GM19463 (cell line): ENCODE data around the gene CFAP70.
"Not testable (repeated sequence)": the region's sequence is repeated elsewhere in the genome, so short reads cannot be mapped to it uniquely, and the experiment has no call there.

Source experiments
- ATAC-seq: cut with Tn5 transposase; IDR thresholded peaks from one replicate; pipeline ENCODE4 v1.9.1; 2021; ENCODE audit warnings: mild to moderate bottlenecking, moderate library complexity; ENCODE audit not compliant: unreplicated experiment

CFAP70 gene

DNA sequence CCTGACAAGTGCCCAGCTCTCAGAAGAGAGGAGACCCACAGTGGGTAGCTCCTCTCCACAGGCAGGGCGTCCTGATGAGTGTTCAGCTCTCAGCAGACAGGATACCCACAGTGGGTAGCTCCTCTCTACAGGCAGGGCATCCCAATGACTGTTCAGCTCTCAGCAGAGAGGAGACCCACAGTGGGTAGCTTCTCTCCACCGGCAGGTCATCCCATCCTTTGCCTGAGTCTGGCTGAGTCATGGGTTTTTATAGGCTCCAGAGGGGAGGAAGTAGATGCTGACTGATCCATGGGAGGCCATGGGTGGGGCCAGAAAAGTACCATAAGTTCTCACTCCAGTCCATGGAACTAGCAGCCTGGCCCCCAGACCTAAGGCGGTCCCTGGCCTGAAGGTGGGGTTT is 18.5 kb downstream of the CFAP70 start:
- ATAC-seq: no peak

DNA sequence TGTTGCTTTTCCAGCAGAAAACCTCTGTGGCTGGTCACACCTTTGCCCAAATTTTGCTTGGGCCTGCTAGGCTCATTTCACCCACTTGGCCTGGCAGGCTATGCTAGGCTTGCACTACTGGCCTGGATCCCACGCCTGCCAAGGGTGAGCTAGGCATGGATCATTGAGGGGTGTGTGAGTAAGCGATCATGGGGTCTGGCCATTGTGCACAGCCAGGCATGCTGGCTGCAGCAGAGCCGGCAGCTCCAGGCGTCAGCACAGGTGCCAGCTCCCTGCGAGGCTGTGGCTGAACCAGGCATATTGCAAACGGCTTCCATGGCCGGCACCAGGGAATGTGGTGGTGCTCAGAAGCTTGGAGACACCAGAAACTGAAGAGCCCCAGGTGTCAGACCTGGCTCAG is 19.2 kb downstream of the CFAP70 start:
- ATAC-seq: no peak

DNA sequence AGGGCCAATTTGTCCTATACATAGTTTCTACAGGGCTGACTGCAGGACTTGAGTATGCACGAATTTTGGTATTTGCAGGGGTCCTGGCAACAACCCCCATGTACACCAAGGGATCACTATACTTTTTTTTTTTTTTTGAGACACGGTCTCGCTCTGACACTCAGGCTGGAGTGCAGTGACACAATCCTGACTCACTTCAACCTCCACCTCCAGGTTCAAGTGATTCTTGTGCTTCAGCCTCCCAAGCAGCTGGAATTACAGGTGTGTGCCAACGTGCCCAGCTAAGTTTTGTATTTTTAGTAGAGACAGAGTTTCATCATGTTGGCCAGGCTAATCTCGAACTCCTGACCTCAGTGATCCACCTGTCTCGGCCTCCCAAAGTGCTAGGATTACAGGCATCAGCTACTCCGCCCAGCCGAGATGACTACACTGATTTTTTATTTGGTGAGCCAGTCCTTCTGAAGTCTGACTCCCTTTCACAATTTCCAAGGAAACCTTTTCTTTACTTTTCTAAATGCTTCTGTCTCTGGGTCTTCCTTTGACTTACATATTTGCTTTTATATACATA is 19.8 kb downstream of the CFAP70 start:
- ATAC-seq: no peak

DNA sequence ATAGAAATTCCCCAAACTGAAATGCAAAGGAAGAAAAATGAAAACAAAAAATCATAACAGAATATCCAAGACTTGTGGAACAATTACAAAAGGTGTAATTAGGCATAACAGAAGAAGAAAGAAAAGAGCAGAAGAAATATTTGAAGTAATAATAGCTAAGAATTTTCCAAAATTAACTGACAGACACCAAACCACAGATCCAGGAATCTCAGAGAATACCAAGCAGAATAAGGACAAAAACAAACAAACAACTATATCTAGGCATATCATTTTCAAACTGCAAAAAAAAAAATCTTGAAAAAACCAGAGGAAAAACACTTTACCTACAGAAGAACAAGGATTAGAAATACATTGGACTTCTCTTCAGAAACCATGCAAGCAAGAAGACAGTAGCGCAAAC is 25.5 kb downstream of the CFAP70 start:
- ATAC-seq: no peak

DNA sequence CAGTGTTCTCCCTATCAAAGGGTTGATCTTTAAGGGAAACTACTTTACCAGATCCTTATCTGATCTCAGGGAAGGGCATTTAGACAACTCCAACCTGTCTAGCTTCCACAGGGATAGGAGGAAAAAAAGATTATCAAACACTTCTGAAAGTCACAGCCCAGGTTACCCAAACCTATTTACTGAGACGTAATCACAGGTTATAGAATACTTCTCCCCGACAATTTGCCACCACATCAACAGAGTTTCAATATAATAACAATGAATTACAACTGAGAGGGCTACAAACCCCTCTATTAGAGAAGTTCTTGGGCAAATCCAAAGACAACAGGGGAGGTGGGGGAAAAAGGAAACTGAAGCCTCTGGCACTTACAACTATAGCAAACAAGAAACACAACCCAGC is 26.3 kb downstream of the CFAP70 start:
- no peak for ATAC-seq

DNA sequence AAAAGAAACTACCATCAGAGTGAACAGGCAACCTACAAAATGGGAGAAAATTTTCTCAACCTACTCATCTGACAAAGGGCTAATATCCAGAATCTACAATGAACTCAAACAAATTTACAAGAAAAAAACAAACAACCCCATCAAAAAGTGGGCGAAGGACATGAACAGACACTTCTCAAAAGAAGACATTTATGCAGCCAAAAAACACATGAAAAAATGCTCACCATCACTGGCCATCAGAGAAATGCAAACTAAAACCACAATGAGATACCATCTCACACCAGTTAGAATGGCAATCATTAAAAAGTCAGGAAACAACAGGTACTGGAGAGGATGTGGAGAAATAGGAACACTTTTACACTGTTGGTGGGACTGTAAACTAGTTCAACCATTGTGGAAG is 30.1 kb downstream of the CFAP70 start:
- not testable (repeated sequence) for ATAC-seq

DNA sequence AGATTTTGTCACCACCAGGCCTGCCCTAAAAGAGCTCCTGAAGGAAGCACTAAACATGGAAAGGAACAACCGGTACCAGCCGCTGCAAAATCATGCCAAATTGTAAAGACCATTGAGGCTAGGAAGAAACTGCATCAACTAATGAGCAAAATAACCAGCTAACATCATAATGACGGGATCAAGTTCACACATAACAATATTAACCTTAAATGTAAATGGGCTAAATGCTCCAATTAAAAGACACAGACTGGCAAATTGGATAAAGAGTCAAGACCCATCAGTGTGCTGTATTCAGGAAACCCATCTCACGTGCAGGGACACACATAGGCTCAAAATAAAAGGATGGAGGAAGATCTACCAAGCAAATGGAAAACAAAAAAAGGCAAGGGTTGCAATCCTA is 33.4 kb downstream of the CFAP70 start:
- not testable (repeated sequence) for ATAC-seq

DNA sequence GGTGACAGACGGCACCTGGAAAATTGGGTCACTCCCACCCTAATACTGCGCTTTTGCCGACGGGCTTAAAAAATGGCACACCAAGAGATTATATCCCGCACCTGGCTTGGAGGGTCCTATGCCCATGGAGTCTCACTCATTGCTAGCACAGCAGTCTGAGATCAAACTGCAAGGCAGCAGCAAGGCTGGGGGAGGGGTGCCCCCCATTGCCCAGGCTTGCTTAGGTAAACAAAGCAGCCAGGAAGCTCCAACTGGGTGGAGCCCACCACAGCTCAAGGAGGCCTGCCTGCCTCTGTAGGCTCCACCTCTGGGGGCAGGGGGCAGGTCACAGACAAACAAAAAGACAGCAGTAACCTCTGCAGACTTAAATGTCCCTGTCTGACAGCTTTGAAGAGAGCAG is 35.1 kb downstream of the CFAP70 start:
- not testable (repeated sequence) for ATAC-seq

DNA sequence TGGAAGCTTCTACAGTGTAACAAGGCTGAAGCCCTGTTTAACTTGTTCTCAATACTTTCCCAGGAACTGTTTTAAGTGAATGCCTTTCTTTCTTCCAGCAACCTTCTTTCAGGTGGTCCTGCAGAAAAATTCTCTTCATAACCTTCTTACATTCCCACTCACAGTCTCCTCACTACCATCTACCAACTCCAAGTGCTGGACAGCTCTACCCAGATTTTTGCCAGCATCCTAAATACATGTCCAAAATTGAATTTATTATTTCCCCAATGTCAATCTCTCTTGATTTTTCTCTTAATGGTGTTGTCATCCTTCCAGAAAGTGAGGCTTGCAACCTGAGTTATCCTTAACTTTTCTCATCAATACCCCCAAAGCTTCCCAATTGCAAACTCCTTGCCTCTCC is 48.2 kb downstream of the CFAP70 start:
- no peak for ATAC-seq

DNA sequence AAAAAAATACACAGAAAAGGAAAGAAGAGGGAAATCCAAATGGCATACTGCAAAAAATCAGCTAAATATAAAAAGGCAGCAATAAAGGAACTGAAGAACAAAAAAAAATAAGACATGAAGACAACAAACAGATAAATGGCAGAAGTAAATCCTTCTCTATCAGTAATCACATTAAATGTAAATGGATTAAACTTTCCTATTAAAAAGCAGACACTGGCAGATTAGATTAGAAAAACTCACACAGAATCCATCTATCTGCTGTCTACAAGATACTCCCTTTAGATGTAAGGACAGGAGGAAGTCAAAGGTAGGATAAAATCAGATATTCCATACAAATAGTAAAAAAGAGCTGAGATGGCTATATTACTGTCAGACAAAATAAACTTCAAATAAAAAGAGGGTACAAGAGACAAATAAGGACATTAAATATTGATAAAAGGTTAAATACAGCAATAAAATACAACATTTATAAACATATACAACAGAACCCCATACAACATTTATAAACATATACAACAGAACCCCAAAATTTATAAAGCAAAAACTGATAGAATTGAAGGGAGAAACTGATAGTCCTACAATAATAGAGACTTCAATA is 51.4 kb downstream of the CFAP70 start:
- ATAC-seq: no peak

DNA sequence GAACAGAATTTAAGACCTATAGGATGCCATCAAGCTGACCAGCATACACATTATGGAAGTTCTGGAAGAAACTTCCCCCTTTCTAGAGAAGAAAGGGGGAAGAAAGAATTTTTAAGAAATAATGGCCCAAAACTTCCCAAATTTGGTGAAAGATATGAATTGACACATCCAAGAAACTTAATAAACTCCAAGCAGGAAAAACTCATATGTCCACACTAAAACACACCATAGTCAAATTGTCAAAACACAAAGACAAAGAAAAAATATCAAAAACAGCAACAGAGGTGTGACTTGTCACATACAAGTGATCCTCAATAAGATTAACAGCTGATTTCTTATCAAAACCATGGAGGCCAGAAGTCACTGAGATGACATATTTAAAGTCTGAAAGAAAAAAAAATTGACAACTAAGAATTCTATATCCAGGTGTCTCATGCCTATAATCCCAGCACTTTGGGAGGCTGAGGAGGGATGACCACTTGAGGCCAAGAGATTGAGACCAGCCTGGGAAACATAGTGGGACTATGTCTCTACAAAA is 52.4 kb downstream of the CFAP70 start:
- ATAC-seq: no peak

DNA sequence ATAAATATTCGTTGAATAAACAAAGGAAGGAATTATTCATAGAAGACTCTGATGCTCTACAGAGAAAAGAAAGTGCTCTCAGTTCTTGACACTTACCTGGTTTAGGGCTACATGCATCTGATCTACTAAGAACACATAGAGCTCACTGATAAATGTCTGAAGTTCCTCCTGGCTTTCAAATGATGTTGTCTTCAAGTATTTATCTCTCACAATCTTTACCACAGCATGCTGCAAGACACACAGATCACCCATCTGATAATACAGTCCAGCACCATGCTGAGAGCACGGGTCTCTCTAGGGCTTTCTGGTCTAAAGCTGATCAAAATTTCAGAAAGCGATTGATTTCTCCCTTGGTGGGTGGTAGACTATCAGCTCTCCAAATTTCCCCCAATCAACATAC is 61.7 kb downstream of the CFAP70 start:
- ATAC-seq: no peak

DNA sequence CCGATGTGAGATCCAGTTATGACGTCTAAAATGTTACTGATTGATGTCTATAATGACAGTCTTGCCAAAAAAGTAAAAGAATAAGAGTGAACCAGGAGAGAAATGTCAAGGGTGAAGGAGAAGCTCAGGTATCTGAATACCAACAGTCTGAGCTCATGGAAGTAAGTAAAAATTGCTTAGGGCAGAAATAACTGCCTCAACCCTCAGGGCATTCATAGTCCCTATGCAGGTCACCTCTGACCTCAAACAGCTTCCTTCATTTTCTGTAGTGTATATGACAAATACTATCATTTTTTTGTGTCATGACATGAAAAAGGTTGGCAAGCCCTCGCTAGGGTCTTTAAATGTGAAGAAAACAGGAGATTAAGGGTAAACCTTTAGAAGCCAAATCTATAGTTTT is 65.2 kb downstream of the CFAP70 start:
- ATAC-seq: no peak

DNA sequence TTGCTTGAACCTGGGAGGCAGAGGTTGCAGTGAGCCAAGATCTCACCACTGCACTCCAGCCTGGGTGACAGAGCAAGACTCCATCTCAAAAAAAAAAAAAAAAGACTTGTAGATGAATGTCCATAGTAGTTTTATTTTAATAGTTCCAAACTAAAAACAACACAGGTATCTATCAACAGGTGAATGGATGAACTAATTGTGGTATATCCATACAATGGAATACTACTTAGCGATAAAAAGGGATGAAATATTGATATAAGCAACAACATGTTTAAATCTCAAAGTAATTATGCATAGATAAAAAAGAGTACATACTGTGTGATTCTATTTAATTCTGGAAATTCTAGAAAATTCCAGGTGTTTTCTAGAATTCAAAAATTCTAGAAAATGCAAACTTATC is 68.7 kb downstream of the CFAP70 start:
- ATAC-seq: no peak

DNA sequence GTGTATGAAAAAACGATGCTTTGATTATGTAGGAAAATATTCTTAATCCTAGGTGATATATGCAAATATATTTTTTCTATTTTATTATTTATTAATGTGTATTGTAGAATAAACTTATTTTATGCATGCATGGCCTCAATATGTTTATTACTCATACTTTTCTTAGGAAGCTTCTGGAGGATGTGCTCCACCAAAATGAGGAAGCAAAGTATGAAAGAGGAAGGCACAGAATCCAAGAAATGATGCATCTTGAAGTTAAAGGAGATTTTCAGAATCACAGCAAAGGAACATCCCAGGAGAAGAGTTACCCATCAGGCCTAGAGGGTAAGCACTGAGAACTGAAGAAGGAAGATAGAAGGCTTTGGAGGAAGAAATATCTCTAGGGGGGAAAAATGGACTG is 71.2 kb downstream of the CFAP70 start:
- ATAC-seq: no peak

DNA sequence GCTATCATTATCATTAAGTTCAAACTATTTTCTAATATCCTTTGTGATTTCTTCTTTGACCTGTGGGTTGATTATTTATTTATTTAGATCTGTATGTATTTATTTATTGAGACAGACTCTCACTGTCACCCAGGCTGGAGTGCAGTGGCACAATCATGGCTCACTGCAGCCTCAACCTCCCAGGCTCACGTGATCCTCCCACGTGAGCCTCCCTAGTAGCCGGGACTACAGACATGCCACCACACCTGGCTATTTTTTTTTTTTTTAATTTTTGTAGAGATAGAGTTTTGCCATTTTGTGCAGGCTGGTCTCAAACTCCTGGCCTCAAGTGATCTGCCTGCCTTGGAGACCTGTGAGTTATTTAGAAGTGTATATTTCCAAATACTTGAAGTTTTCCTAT is 77.6 kb downstream of the CFAP70 start:
- no peak for ATAC-seq

DNA sequence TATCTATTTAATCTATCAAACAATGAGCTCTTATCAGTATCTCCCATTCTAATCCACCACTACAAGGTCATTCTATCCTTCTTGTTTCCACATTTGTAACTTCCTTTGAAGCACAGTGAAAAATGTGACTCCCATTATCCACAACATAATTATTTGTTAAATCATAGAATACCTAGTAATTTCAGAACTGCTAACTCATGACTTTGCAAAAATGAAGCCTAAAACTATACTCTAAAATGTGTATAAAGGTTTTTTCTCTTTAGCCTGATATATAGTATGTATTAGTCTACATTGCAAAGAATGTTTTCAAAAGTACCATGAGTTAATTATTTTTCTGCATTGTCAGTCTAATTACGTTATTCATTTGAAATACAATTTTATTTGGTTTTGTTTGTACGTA is 94.2 kb downstream of the CFAP70 start:
- no peak for ATAC-seq

DNA sequence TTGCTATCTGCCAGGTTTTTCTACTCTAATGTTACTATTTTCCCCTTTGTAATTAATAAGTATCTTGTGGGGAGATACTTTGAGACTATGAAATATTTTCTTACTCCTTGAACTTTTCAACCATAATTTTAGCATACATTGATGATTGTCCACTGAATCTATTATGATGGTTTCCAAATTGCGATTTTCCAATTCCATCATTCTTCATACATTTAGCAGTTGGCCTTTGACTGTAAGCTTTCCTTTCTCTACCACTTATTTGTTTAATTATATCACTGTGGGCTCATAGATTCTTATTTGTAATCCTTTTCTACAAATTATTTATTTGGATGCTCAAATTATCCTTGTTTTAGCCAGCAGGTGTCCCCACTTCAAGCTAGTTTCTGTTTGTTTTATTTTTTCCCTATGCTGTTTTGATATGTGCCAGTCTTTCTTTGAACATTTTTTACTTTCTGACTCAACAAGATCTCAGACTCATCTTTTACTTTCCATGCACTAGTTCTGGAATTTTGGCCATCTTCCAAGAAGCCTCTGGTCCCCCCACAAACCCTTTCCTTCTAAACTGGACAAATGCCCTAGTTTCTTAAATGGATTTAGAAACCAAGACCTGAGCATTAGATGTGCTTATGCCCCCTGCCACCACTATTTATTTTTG is 94.8 kb downstream of the CFAP70 start:
- no peak for ATAC-seq

DNA sequence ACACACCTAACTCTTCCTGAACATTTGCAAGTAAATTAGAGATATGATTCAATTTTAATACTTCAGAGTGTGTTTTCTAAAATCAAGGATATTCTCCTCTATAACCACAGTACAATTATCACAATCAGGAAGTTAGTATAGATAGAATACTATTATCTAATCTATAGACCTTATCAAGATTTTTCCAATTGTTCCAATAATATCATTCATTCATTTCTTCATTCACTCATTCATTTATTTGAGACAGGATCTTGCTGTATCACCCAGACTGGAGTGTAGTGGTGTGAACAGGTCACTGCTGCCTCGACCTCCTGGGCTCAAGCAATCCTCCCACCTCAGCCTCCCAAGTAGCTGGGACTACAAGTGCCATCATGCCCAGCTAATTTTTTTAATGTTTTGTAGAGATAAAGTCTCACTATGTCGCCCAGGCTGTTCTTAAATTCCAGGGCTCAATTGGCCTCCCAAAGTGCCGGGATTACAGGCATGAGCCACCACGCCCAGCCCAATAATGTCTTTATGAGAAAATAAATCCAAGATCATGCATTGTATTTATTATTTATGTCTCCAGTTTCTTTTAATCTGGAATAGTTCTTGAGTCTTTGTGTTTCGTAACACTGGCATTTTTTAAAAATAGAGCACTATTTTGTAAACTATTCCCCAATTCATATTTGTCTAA is 95.6 kb downstream of the CFAP70 start:
- no peak for ATAC-seq

DNA sequence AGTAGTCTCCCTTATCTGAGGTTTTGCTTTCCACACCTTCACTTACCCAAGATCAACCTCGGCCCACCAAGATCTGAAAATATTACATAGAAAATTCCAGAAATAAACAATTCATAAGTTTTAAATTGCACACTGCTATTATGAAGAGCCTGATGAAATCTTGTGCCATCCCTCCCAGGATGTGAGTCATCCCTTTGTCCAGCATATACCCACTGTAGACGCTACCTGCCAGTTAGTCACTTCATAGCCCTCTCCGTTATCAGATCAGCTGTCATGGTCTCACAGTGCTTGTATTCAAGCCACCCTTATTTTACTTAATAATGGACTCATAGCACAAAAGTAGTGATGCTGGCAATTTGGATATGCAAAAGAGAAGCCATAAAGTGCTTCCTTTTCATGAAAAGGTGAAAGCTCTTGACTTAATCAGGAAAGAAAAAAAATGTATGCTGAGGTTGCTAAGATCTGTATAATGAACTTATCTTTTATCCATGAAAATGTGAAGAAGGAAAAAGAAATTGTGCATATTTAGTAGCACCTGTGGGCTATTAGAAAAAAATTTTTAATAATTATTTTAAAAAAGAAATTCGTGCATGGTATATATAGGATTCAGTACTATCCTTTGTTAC is 96.4 kb downstream of the CFAP70 start:
- no peak for ATAC-seq

DNA sequence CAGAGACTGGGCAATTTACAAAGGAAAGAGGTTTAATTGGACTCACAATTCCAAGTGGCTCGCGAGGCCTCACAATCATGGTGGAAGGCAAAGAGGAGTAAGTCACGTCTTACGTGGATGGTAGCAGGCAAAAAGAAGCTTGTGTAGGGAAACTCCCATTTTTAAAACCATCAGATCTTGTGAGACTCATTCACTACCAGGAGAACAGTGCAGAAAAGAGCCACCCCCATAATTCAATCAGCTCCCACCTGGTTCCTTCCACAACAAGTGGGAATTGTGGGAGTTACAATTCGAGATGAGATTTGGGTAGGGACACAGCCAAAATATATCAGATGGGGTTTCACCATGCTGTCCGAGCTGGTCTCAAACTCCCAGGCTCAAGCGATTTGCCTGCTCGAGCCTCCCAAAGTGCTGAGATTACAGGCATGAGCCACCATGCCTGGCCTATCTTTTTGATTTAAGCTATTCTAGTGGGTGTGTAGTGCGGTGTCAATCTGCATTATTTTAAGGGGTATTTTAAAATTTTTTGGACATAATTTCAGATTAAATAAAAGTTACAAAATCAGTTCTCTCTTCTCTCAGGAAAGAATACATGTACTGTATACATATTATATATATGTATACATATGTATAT is 97.2 kb downstream of the CFAP70 start:
- no peak for ATAC-seq
